ENCODE data around the gene PANK2. TPM values are rescaled to one million over a fixed set of nuclear protein-coding genes. Genes with fewer than 3 reads are reported as not detected.

PANK2 gene
- polyA plus RNA-seq, 1 experiment, result 32.2 TPM

DNA sequence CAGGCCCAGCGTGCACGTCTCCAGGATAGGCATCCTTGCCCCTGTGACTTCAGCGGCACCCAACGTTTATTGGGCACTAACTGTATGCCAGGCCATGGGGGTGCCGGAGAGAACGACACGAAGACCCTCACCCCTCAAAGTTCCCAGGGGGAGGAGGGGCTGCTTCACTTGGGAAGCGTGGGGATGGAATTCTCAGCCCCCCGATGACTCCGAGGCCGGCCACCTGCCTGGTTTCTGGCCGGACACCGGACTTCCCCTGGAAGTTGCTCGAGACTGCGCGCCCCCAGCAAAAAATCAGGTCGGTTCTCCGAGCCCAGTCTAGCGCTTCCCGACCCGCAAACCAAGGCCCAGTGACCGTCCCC, 42.8 kb upstream of the PANK2 start:
- POLR2A ChIA-PET, result no interaction called here
- no peaks in the 10 kb centered on the region for H3K27me3 ChIP-seq (ENCODE audit: control insufficient read depth, insufficient read depth, low read length)

DNA sequence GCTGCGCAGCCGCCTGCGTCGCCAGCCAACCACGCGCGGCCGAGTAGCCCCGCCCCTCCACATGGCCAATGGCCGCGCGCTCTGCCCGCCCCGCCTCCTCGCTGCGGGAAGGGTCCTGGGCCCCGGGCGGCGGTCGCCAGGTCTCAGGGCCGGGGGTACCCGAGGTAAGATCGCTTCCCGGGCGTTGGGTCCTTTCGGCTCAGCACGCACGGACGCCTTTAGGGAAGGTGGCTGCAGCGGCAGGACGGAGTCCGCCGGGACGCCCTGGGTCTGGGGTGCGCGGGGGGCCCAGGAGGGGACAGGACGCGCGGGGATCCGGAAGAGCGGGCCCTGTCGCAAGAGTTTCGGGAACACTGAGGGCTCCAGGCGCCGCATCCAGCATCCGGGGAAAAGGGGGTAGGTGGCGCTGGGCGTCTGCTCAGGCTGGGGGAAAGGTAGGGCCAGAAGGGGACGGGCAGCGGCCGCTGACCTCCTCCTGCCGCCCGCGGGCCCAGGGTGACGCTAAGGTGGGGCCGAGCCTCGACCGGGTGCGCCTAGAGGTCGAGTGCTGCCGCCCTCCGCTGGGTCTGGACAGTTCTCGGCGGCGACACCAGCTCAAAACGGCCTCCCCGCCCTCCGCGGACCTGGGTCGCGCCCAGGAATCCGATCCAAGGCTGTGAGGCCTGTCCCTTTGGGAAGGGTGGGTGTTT, 42.3 kb upstream of the PANK2 start, which contains the start of gene MAVS:
Gene MAVS (plus strand): TSS at position 95 of the 689 bp plus-strand sequence. CDS start 7,791 bp downstream, outside the sequence.
- POLR2A ChIA-PET, result interaction anchor here (0.6 kb wide), 1 partner anchor 11 kb away, joined by 5 read pairs; no protein-coding TSS in a partner anchor
- TF ChIP-seq, protein P1, sequence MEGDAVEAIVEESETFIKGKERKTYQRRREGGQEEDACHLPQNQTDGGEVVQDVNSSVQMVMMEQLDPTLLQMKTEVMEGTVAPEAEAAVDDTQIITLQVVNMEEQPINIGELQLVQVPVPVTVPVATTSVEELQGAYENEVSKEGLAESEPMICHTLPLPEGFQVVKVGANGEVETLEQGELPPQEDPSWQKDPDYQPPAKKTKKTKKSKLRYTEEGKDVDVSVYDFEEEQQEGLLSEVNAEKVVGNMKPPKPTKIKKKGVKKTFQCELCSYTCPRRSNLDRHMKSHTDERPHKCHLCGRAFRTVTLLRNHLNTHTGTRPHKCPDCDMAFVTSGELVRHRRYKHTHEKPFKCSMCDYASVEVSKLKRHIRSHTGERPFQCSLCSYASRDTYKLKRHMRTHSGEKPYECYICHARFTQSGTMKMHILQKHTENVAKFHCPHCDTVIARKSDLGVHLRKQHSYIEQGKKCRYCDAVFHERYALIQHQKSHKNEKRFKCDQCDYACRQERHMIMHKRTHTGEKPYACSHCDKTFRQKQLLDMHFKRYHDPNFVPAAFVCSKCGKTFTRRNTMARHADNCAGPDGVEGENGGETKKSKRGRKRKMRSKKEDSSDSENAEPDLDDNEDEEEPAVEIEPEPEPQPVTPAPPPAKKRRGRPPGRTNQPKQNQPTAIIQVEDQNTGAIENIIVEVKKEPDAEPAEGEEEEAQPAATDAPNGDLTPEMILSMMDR (IDR thresholded peaks at IDR 0.05; ENCODE audit: low read depth, low read length), result no peak
- H3K27me3 ChIP-seq (ENCODE audit: control insufficient read depth, insufficient read depth, low read length), result no peaks in the 10 kb centered on the region
- CTCF ChIA-PET, result no interaction called here
- peak within 1 kb of the TSS; percentile 83 for H3K4me3 ChIP-seq (ENCODE audit: low read depth, low read length)
- H3K27ac ChIP-seq (ENCODE audit: low read depth, low read length), result peak within 1 kb of the TSS; percentile 21
- H3K9me3 ChIP-seq (ENCODE audit: control insufficient read depth, insufficient read depth, low read length), result no peaks in the 10 kb centered on the region; the same call in 1 of the 2 replicates
- peak; percentile 24 for DNase-seq (ENCODE audit: low read depth, low spot score)

More for the DNA sequence above, 42.8 kb upstream of the PANK2 start:
- Histone ChIP-seq H3K27ac (ENCODE audit: low read depth, low read length) (peak overlapping the region; percentile 21), H3K9me3 (ENCODE audit: control insufficient read depth, insufficient read depth, low read length) (no peaks in the 10 kb centered on the region; the same call in 1 of the 2 replicates), H3K4me3 (ENCODE audit: low read depth, low read length) (peak overlapping the region; percentile 83)
- CTCF ChIA-PET, result no interaction called here
- DNase-seq (ENCODE audit: low read depth, low spot score), result no peak
- TF ChIP-seq, protein P1 (IDR thresholded peaks at IDR 0.05; ENCODE audit: low read depth, low read length), result no peak

DNA sequence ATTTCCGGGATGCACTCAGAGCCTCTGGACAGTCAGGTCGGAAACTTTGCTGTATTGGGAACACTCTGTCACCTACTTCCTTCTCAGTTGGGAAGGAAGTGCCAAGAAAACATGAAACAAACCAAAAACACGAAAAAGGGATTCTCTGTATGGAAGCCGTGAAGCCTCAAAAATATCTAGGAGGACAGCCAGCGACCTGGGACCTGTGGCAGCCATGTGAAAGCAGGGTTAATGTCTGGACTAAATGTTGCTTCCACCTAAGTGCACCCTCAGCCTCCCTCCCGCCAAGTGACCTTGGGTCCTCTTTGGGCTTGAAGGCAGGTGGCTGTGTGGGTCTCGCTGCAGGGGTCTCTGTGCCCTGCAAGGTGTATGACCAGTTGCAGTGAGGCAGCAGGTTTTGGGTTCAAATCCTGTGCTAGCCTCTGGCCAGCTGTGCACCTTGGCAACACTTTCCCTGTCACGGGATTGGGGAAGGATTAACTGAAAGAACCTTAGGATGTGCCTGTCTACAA, 41.7 kb upstream of the PANK2 start:
- CTCF ChIA-PET, result no interaction called here
- no peaks in the 10 kb centered on the region for H3K27me3 ChIP-seq (ENCODE audit: control insufficient read depth, insufficient read depth, low read length)
- no peak for DNase-seq (ENCODE audit: low read depth, low spot score)
- TF ChIP-seq, protein P1 (IDR thresholded peaks at IDR 0.05; ENCODE audit: low read depth, low read length), result no peak
- H3K9me3 ChIP-seq (ENCODE audit: control insufficient read depth, insufficient read depth, low read length), result no peaks in the 10 kb centered on the region; the same call in 1 of the 2 replicates
- POLR2A ChIA-PET, result interaction anchor here (0.6 kb wide), 1 partner anchor 11 kb away, joined by 5 read pairs; no protein-coding TSS in a partner anchor
- H3K4me3 ChIP-seq (ENCODE audit: low read depth, low read length), result peak overlapping the region; percentile 83
- peak overlapping the region; percentile 11 for H3K27ac ChIP-seq (ENCODE audit: low read depth, low read length)

DNA sequence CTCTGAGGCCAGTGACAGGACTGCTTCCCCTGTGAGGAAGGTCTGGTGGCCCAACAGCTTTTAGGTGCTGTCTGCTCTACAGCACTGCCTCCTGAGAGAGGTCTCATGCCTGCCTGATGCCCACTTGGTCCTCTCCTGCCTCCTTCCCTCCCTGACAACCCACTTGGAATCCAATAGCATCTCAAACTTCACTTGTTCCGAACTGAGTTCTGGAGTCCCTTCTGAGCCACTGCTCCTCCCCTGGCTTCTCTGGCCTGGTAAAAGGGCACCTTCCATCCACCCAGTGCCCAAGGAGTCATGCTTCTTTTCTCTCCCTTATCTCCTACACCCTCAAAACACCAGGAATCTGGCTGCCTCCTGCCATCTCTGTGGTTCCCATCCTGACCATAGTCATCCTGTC, 40.6 kb upstream of the PANK2 start:
- peak overlapping the region; percentile 21 for H3K27ac ChIP-seq (ENCODE audit: low read depth, low read length)
- H3K27me3 ChIP-seq (ENCODE audit: control insufficient read depth, insufficient read depth, low read length), result no peaks in the 10 kb centered on the region
- H3K4me3 ChIP-seq (ENCODE audit: low read depth, low read length), result no peak overlapping the region; the same call in 1 of the 2 replicates
- ChIA-PET POLR2A (no interaction called here), CTCF (interaction anchor here (0.6 kb wide), 1 partner anchor 77 kb away, joined by 3 read pairs; no protein-coding TSS in a partner anchor)
- H3K9me3 ChIP-seq (ENCODE audit: control insufficient read depth, insufficient read depth, low read length), result no peaks in the 10 kb centered on the region; the same call in 1 of the 2 replicates
- TF ChIP-seq, protein P1 (IDR thresholded peaks at IDR 0.05; ENCODE audit: low read depth, low read length), result no peak
- DNase-seq (ENCODE audit: low read depth, low spot score), result no peak

DNA sequence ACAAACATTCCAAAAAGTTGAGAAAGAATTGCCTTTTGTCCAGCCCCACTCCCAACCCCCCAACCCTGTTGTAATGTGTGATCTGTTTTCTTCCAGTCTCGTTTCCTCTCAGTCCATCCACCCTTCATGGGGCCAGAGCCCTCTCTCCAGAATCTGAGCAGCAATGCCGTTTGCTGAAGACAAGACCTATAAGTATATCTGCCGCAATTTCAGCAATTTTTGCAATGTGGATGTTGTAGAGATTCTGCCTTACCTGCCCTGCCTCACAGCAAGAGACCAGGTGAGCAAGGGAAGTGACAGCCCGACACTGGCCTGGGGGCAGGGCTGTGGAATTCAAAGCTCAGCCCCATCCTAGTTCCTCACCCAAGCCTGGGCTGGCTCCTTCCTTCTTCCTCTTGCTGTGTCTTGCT, 34.7 kb upstream of the PANK2 start:
- Histone ChIP-seq H3K27me3 (ENCODE audit: control insufficient read depth, insufficient read depth, low read length) (no peaks in the 10 kb centered on the region), H3K4me3 (ENCODE audit: low read depth, low read length) (no peak overlapping the region), H3K9me3 (ENCODE audit: control insufficient read depth, insufficient read depth, low read length) (no peaks in the 10 kb centered on the region), H3K27ac (ENCODE audit: low read depth, low read length) (no peak overlapping the region)
- DNase-seq (ENCODE audit: low read depth, low spot score), result no peak
- CTCF ChIA-PET, result interaction anchor here (0.7 to 3.2 kb wide), 20 partner anchors 9 to 293 kb away, joined by 3 to 19 read pairs (median 4); partner anchors contain the start of genes AP5S1, CDC25B and CENPB
- TF ChIP-seq, protein P1 (IDR thresholded peaks at IDR 0.05; ENCODE audit: low read depth, low read length), result no peak
- POLR2A ChIA-PET, result interaction anchor here (0.7 to 1.0 kb wide), 2 partner anchors 87 to 165 kb away, joined by 3 to 6 read pairs; partner anchors contain the start of gene ADISSP

Measured in AG04450 (cell line).